HG03354 (cell line): ENCODE results near the gene SIPA1L3.

Source experiments
- ATAC-seq: cut with Tn5 transposase; IDR thresholded peaks from one replicate; pipeline ENCODE4 v1.9.1; 2021; ENCODE audit warnings: mild to moderate bottlenecking; ENCODE audit not compliant: unreplicated experiment, poor library complexity, severe bottlenecking

Gene SIPA1L3

DNA sequence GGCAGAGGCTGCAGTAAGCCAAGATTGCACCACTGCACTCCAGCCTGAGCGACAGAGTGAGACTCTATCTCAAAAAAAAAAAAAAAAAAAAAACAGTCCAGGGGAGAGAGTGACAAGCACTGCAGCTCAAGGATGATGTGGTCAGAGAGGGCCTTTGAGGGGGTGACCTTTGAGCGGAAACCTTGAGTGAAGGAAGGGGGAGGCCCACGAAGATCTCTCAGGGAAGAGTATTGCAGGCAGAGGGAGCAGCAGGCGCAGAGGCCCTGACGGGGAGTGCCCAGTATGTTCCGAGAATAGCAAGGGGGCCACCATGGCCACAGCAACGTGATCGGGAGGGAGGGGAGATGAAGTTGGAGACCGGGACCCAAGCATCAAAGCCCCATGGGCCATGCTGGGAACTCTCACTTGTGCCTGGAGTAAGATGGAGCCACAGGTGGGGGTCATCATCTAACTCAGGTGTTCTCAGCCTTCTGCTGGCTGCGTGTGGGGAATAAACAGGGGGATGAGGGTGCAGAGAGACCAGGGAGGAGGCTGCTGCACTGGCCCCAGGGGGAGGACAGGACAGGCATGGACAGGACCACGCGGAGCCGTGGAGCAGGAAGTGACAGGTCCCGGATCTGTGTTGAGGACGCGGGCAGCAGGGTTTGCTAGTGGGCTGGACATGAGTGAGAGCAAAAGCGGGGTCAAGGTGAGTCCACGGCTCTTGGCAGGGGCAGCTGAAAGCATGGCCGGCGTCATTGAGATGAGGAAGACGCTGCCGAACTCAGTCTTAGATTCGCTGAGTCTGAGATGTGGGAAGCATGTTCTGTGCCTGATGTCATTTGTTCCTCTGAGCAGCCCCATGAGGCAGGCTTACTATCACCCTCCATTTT, 256.6 kb downstream of the SIPA1L3 start:
- ATAC-seq = no peak

DNA sequence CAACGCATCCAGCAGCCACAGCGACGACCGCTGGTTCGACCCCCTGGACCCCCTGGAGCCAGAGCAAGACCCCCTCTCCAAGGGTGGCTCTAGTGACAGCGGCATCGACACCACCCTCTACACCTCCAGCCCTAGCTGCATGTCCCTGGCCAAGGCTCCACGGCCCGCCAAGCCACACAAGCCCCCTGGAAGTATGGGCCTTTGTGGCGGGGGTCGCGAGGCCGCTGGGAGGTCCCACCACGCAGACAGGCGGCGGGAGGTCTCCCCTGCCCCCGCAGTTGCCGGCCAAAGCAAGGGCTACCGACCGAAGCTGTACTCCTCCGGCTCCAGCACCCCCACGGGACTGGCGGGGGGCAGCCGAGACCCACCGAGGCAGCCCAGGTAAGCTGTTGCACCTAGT, 257.5 kb downstream of the SIPA1L3 start:
- ATAC-seq = no peak

DNA sequence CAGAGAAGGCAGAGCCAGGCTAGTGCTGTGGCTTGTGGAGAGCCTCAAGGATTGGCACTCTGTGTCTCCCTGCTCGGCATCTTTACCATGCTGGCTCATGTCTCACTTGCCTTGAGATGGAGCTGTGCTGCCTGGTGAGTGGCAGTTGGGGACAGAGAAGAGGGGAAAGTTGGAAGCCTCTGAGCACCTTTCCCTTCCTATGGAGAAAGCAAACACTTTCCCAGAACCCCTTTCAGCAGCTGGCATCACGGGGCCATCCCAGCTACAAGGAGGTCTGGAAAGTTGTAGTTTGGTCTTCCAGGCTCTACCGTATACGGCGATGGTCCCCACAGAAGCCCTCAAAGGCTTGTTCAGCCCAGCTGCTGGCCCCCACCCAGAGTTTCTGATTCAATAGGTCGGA, 258.3 kb downstream of the SIPA1L3 start:
- no peak for ATAC-seq

DNA sequence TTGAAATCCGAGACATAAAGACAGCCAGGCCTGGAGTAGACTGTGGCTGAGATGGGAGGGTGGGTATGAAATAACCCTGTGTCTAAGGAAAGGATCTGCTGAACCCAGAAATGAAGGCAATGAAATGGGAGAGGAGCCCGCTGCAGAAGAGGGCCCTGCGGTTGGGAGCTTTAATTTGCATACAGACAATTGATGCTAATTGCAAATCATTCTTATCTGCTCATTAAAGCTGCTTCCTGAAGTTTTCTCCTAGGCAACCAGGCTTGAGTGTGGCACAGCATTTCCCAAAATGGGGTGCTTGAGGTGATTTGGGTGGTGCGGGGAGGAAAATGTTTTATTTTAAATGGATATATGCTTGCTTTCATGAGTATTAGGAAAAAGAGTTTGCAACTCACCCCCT, 261.6 kb downstream of the SIPA1L3 start:
- no peak for ATAC-seq

DNA sequence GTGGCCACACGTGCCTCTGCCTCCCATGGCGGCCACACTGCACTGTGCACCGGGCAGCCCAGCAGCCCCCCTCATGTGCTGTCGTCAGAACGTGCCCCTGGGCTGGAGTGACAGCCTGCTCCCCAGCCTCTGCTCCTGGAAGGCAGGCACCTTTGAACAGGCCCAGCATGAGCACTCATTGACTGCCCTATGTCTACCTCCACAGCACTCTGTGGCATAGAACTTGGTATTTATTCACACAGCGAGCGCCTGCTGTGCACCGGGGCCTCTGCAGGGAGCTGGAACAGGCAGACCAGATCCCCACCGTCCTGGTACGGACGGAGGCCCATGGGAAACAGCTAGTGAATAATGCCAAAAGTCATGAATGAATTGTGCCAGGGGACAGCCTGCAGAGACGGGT, 263.3 kb downstream of the SIPA1L3 start:
- ATAC-seq = no peak

DNA sequence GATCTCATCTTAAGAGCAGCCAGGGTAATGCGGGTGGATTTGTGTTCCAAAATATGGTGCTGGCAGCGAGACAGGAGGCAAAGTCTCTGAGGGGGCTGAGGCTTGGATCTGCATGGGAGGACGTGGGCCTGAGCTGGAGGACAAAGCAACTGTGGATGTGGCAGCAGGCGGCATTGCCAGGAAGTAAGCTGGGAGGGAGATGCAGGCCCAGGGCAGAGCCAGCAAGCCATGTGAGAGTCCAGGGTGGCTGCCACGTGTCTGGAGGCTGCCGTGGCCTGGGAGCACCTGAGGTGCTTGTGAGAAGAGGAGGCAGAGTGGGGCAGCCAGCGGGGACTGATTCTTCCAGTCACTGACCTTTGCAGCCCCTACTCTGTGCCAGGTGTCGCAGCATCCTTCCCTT, 265.0 kb downstream of the SIPA1L3 start:
- no peak for ATAC-seq

DNA sequence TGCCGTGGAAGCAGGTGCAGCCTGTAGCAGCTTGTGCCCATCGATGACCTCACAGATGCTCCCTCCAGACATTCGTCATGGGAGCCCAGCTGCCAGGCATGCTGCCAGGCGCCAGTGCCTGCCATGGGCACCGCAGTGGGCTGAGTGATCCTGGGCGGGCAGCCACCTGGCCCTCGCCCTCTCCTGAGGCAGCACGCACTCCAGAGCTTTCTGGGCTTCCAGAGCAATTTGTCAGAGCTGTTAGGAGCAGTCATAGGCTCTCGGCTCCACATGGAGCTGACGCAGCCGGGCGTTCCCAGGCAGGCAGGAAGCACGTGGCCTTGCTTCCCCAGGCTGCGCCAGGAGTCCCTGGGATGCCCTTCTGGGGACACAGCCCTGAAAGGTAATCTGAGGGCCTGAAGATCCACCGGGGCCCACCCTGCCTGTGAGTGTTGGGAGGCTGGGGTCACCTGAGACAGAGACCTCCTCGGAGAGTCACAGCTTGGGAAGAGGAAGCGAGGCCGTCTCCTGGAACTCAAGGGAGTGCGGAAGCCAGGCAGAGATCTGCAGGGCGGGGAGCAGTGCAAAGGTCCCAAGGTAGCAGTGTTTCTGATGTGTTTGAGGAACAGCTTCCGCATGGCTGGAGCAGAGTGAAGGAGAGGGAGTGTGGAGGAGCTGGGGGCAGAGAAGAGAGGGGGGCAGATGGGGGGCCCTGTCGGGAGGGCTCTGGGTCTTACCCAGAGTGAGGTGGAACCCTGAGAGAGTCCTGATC, 266.5 kb downstream of the SIPA1L3 start:
- no peak for ATAC-seq

DNA sequence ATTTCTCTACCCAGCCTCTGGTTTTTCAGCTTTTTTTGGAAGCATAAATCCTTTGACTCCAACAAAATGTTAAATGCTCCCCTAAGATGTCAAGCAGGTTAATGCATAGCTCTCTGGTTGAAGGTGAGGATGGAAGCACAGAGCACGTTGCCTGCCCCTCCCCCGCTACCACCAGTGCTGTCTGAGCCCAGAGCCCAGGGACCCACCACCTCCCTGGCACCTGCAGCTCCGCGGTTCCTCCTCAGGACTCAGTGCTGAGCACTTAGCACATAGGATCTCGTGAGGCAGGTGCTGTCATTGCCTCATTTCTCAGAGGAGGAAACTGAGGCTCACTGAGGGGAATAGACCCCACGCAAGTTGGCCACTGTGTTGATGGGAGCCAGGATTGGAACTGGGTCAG, 268.4 kb downstream of the SIPA1L3 start:
- ATAC-seq = no peak

DNA sequence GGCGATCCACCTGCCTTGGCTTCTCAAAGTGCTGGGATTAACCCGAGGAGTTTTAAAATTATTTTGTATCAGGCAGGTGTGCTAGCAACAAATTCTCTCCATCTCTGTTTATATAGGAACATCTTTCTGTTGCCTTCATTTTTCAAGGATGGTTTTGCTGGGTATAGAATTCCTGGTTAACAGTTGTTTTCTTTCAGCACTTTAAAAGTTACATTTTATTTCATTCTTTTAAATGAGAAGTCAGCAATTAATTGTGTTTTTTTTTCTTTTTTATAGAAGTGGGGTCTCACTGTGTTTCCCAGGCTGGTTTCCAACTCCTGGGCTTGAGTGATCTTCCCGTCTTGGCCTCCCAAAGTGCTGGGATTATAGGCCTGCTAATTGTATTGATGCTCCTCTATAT, 273.1 kb downstream of the SIPA1L3 start:
- no peak for ATAC-seq

DNA sequence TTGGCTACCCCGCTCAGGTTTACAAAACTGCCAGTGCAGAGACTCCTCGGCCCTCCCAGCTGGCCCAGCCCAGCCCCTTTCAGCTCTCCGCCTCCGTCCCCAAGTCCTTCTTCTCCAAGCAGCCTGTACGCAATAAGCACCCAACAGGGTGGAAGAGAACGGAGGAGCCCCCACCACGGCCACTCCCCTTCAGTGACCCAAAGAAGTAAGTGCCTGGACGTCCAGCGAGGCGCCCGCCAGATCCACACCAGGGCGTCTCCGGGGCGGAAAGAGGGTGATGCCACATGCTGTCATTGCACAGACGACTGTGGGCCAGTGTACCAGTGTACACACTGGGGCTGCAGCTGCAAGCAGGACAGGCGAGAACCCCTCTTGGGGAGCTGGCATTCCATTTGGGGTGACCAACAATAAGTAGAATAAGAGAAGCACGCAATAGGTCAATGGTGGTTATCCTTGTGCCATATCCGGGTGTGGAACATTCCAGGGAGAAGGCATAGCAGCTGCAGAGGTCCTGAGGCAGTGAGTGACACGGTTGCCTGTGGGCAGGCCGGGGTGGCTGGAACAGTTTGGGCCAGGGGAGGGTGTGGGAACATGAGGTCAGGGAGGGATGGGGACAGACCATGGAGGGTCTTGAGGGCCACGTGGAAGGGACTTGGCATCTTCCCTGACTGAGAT, 275.7 kb downstream of the SIPA1L3 start:
- no peak for ATAC-seq

DNA sequence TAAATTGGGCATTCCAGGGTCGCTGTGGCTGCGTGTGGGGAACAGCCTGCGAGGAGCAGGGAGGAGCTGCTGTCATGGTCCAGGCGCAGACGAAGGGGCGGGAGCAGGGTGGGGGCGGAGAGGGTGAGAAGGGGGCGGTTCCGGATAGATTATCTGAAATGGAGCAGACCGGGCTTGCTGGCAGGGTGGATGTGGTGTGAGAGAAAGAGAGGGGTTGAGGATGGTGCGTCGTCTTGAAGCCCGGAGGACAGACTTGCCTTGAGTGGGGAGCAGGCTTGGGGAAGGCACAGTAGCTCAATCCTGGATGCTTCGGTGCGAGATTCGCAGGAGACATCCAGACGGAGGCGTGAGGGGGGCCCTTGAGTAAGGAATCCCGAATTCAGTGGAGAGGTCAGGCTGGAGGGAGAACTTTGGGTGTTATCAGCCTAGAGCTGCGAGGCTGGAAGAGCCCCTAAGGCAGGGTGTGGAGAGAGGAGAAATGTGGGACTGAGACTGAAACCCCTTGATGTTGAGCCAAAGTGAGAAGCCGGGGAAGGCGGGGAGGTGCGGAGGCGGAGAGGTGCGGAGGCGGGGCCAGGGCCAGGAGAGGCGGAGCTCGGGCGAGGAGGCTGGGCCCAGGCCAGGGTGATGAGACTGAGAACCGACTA, 276.4 kb downstream of the SIPA1L3 start:
- ATAC-seq = no peak

DNA sequence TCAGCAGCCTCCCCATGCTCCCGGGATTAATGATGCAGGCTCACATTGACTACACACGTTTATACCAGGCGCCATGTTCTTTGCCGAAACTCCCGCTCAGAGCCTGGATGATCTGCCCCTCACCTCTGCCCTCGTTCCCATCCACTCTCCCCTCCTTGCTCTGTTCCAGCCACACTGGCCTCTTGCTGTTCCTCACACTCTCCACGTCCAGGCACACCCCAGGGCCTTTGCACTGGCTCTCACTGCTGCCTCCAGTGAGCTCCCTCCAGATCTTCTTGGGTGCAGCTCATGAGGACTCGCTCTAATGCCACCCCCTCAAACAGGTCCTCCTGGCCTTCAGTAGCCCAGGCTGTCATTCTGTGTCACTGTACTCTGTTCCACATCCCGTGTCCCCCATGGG, 277.8 kb downstream of the SIPA1L3 start:
- ATAC-seq = no peak

DNA sequence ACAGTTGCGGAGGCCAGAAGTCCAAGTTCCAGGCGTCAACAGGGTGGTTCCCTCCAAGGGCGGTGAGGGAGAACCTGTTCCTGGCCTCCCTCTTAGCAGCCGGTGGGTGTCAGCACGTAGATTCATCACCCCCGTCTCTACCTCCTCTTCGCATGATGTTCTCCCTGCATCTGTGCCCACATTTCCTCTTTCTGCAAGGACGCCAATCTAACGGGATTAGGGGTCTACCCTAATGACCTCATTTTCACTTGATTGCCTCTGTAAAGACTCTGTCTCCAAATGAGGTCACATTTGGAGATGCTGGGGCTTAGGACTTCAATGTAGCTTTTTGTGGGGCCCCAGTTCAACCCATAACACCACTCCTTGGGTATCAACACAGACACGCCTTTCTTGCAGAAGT, 278.6 kb downstream of the SIPA1L3 start:
- no peak for ATAC-seq

DNA sequence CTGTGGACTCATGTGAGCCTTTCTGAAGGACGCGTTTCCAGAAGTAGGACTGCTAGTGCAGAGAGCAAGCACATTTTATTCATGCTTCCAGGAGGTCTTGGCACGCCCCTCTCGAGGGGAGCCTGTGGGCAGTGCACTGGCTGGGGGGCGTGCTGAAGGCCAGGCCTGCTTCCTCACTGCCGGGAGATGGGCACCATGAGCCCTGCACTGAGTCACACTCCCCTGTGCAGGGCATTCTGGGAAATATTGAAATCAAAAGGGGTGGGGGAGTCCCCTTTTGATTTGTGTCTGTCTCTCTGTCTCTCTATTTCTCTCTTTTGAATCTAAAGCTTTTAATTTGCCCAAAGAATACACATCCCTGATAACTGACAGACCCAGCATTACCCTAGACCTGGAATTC, 283.1 kb downstream of the SIPA1L3 start:
- no peak for ATAC-seq

DNA sequence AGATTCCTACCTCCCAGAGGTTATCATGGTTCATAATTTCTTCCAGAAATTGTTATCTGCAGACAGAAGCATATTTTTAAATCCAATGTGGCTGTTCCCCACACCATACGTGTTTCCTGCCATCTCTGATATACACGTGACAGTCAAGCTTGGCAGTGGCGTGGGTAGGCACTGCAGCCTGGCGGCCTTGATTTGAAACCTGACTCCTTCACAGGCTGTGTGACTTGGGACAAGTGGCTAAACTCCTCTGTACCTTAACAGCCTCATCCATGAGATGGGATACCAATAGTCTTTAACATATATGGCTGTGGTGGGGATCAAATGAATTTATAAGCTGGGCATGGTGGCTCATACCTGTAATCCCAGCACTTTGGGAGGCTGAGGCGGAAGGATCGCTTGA, 283.8 kb downstream of the SIPA1L3 start:
- no peak for ATAC-seq

DNA sequence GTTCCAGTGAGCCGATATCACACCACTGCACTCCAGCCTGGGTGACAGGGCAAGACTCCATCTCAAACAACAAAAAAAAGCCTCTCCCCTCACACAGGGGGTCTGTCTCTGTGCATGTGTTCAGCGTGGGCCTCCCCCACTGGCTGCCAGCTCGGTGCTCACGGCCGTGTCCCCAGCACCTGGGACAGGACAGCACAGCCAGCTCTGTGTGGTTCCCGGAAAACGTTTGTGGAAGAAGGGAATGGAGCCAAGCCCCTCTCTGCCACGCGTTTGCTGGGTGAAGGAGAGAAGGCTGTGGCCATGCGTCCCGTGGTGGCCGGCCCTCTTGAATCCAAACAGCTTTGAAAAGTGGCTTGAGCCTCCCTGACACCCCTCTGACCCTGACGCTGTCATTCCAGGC, 284.7 kb downstream of the SIPA1L3 start:
- no peak for ATAC-seq

DNA sequence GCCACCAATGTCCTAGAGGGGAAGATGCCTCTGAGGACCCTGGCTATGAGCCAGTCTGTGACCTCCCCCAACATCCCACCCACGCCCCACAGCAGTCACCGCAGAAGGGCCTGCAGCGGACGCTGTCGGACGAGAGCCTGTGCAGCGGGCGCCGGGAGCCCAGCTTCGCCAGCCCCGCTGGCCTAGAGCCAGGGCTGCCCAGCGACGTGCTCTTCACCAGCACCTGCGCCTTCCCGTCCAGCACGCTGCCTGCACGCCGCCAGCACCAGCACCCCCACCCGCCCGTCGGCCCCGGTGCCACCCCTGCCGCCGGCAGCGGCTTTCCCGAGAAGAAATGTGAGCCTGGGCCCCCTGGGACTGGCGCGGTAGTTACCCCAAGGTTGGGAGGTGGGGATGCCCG, 286.4 kb downstream of the SIPA1L3 start:
- no peak for ATAC-seq

DNA sequence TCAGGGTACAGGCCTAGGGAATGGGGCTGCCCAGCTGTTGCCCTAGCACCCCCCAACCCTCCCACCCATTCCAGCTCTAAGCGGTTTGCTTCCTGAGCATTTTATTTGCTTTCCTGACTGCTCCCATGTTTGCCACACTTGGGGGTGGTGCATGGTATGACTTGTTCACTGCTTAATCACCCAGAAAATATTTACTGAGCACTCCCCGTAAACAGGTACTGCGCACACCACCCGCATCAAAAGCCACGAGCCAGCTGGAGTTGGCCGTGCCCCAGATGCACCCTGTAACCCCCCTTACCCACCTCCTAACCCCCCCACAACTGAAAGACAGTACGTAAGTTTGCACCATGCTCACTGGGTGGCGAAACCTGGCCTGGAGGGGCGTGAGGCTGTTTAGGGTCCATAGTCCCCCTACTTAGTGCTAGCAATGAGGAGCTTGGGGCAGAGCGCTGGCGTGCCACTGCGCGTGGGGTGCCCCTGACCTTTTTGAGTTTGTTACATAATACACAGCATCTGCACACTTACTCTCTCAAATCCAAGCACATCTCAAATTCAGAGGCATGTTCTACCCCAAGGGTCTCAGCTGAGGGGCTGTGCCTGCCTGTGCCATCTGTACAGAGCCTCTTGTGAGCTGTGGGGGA, 287.2 kb downstream of the SIPA1L3 start:
- no peak for ATAC-seq

DNA sequence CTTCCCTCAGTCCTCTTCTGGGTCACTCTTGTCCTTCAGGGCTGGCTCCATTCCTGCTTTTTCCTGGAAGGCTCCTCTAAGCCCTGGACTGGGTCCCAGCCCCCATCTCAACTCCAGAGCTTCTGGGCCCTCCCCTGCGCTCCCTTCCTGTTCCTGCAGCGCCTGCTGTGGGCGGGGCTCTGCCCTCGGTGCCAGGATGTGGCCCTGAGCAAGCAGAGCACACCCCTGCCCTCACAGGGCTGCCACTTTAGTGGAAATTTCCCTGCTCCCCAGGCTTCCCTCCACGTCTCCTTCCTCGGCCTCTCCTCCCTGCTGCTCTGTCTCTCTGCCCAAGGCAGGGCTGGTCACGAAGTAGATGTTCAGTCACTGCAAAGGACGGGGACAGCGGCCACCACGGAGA, 288.2 kb downstream of the SIPA1L3 start:
- ATAC-seq = no peak
